SK-N-MC (cell line): ENCODE results near the gene ZCCHC2.

Source experiments
- DNase-seq: peaks from one replicate; pipeline ENCODE4 v3.0.0-alpha.2; 2011; ENCODE audit warnings: low read depth, low spot score
- H3K27ac ChIP-seq: fragments of 200-600 bp; sonication (generic); 2 replicates; pipeline ENCODE4 v1.5.1; 2016; ENCODE audit warnings: mixed run types
- H3K36me3 ChIP-seq: fragments of 200-600 bp; sonication (generic); 2 replicates; pipeline ENCODE4 v1.6.1; 2017; ENCODE audit warnings: antibody characterized with exemption, low read length, mixed read lengths; ENCODE audit not compliant: insufficient read depth
- H3K4me3 ChIP-seq: fragments of 200-600 bp; sonication (generic); 2 replicates; pipeline ENCODE4 v1.5.1; 2016
- H3K9ac ChIP-seq: fragments of 200-600 bp; sonication (generic); 2 replicates; pipeline ENCODE4 v1.8.0; 2017; ENCODE audit warnings: mixed run types, mixed read lengths; ENCODE audit not compliant: insufficient read length
- H3K9me3 ChIP-seq: fragments of 200-600 bp; sonication (generic); 2 replicates; pipeline ENCODE4 v1.6.1; 2017; ENCODE audit warnings: low read depth, mild to moderate bottlenecking, antibody characterized with exemption, low read length, moderate library complexity, mixed read lengths
- EZH2 ChIP-seq: fragments of 200-600 bp; sonication (generic); IDR thresholded peaks from one replicate; pipeline ENCODE4 v1.6.1; 2017; ENCODE audit warnings: antibody characterized with exemption
- FOXP2 ChIP-seq: optimal IDR thresholded peaks from 2 replicates; pipeline ENCODE3; 2011; ENCODE audit warnings: mild to moderate bottlenecking, moderate library complexity; ENCODE audit not compliant: insufficient read depth; ENCODE audit errors: extremely low read length, control extremely low read depth
- POLR2AphosphoS5 ChIP-seq: IDR thresholded peaks from 2 replicates; pipeline ENCODE4 v1.6.1; 2012; ENCODE audit warnings: mild to moderate bottlenecking, low read depth, low read length, borderline replicate concordance

The ZCCHC2 gene

DNA sequence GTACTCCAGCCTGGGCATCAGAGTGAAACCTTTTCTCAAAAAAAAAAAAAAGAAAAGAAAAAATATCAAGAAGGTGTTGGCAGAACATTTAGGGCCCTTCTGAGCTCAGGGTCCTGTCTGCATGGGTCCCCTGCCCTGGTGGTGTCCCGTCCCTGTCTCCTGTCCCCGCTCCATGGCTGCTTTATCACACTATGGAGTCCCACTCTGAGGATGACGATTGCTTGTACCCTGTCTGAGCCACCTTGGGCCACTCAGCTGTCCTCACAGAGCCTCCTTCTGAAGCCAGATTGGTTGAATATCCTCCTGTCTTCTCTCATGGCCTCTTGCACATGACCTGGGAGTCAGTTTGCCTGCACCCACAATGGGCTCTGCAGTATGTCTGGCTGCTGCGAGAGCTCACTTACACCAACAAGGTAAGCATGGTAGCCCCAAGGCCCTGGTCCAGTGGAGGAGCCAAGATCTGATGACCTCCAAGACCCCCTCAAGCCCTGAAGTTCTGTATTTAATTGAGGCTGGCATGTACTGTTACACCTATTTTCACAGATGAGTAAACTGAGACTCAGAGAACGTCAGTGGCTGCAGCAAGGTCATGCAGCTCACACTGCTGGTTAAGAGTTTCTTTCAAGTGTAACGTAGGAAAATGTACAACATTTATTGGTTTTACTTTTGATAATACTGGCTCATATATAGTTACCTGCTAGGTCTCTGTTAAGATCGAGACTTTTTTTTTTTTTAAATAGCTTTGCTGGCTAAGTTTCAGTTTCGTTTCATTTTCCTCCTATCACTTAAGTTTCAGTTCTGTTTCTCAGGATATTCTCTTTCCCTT, 16.9 kb upstream of the ZCCHC2 start:
- TF ChIP-seq EZH2 (no peak), FOXP2 (no peak), POLR2AphosphoS5 (no peak)
- Histone ChIP-seq H3K36me3 (no peaks in the 10 kb centered on the region), H3K9ac (no peak overlapping the region), H3K4me3 (no peak overlapping the region), H3K27ac (no peak overlapping the region), H3K9me3 (no peaks in the 10 kb centered on the region)
- no peak for DNase-seq

DNA sequence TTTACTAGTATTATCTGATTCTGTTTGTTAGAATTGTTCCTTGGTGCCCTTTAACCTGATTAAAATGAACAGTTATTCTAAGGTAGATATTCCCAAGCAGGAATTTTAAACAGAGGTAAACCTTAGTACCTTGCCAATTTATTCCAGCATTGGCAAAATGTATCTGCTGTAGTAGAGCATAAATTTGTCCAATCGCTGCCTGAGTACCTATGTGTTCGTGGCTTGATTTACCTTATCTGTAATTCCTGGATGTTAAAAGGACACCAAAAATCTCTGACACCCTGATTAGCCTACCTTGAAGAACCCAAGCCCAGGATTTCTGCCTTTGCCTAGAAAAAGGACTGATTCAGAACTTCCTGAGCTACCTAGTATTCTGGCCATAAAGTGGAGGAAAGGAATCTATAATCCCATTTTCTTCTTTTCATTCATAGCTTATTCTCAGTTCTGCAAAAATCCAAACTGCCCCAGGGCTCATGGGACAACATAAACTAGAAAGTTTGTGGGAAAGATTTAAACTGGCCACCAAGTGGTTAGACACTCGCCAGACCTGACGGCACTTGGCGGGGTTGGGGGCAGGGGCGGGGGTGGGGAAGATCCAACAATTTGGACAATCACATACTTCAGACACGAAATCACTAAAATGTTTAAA, 16.2 kb upstream of the ZCCHC2 start:
- Histone ChIP-seq H3K27ac (no peak overlapping the region), H3K4me3 (no peak overlapping the region), H3K9ac (no peak overlapping the region), H3K36me3 (no peaks in the 10 kb centered on the region), H3K9me3 (no peaks in the 10 kb centered on the region)
- TF ChIP-seq EZH2 (no peak), POLR2AphosphoS5 (no peak), FOXP2 (no peak)
- DNase-seq, result no peak

DNA sequence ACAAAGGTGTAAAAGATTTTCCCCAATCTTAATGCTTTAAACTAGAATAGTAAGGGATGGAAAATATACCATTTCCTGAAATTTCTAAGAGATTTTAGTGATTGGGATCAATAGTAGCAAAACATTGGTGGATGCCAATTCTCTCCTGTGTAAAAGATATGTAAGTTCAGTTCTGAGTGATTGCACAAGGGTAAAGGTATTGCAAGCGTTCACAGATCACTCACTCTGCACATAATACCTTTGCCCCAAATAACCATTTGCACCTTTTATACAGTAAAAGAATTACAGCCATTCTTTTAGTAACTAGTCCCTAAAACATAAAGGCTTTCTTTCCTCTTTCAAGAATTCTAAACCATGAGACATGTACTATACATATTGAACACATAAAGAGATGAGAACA, 13.0 kb upstream of the ZCCHC2 start:
- no peaks in the 10 kb centered on the region for H3K9me3 ChIP-seq
- TF ChIP-seq POLR2AphosphoS5, result no peak
- no peak for TF ChIP-seq FOXP2
- no peak for DNase-seq
- H3K27ac ChIP-seq, result no peak overlapping the region
- no peak overlapping the region for H3K4me3 ChIP-seq
- H3K9ac ChIP-seq, result no peak overlapping the region
- no peaks in the 10 kb centered on the region for H3K36me3 ChIP-seq

DNA sequence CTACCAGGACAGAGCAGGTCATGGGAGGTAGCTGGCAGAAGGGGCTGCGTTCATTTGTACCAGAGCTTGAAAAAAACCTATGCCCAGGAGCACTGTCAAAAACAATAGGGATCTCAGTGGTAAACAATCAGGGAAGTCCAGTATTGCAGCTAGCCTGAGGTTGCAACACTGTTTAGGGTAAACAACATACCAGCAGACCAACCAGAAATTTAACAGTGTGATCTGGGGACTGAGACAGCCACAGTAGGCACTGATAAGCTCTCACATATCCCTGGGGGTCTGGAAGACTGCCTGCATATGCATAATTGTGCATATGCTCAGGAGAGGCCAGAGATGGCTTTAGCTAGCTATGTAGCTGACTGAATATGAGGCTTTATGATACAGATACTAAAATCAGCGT, 12.0 kb upstream of the ZCCHC2 start:
- Histone ChIP-seq H3K27ac (no peak overlapping the region), H3K9me3 (no peaks in the 10 kb centered on the region), H3K36me3 (no peaks in the 10 kb centered on the region), H3K4me3 (no peak overlapping the region), H3K9ac (no peak overlapping the region)
- TF ChIP-seq FOXP2, result no peak
- no peak for TF ChIP-seq EZH2
- TF ChIP-seq POLR2AphosphoS5, result no peak
- no peak for DNase-seq

DNA sequence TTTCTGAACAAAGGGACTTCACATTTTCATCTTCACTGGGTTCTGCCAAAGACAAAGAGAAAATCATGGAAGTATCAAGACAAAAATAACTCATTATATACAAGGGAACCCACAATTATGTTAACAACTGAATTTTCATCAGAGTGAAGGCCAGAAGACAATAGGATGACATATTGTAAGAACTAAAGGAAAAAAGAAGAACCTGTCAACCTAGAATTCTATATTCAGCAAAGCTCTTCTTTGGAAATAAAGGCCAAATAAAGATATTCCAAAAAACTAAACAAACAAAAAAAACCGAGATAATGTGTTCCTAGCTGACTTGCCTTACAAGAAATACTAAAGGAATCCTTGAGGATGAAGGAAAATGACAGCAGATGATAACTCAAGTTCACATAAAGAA, 10.3 kb upstream of the ZCCHC2 start:
- no peak overlapping the region for H3K9ac ChIP-seq
- DNase-seq, result no peak
- no peaks in the 10 kb centered on the region for H3K36me3 ChIP-seq
- H3K9me3 ChIP-seq, result no peaks in the 10 kb centered on the region
- H3K27ac ChIP-seq, result no peak overlapping the region
- no peak overlapping the region for H3K4me3 ChIP-seq
- no peak for TF ChIP-seq EZH2
- TF ChIP-seq POLR2AphosphoS5, result no peak
- no peak for TF ChIP-seq FOXP2

DNA sequence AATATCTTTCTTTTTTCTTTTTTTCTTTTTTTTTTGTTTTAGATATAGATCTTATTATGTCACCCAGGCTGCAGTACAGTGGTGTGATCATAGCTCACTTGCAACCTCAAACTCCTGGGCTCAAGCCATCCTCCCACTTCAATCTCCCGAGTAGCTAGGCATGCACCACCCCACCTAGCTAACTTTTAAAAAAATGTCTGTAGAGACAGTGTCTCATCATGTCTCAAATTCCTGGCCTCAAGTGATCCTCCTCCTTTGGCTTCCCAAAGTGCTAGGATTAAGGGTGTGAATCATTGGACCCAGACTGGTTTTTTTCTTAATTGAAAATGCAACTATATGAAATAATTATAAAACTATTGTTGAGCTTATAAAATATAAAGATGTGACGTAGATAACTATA, 9.8 kb upstream of the ZCCHC2 start:
- TF ChIP-seq POLR2AphosphoS5, result no peak
- TF ChIP-seq EZH2, result no peak
- TF ChIP-seq FOXP2, result no peak

DNA sequence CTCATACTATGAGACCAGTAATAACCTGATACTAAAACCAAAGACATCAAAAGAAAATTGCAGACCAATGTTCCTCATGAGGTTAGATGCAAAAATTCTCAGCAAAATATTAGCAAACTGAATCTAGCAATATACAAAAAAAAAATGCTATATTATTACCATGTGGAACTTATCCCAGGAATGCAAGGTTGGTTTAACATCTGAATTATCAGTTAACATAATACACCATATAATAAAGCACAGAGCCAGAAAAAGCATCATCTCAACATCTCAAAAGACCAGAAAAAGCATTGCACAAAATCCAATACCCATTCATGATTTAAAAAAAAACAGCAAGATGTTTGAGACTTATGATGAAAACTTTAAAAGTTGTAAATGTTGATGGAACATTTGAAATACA, 8.3 kb upstream of the ZCCHC2 start:
- no peak for DNase-seq
- Histone ChIP-seq H3K36me3 (no peaks in the 10 kb centered on the region), H3K4me3 (no peak overlapping the region), H3K9ac (no peak overlapping the region), H3K9me3 (no peaks in the 10 kb centered on the region), H3K27ac (no peak overlapping the region)
- TF ChIP-seq POLR2AphosphoS5 (no peak), FOXP2 (no peak), EZH2 (no peak)

More for the DNA sequence above, 9.8 kb upstream of the ZCCHC2 start:
- H3K9me3 ChIP-seq, result no peaks in the 10 kb centered on the region
- no peak overlapping the region for H3K9ac ChIP-seq
- H3K36me3 ChIP-seq, result no peaks in the 10 kb centered on the region
- no peak overlapping the region for H3K4me3 ChIP-seq
- no peak overlapping the region for H3K27ac ChIP-seq
- DNase-seq, result no peak

DNA sequence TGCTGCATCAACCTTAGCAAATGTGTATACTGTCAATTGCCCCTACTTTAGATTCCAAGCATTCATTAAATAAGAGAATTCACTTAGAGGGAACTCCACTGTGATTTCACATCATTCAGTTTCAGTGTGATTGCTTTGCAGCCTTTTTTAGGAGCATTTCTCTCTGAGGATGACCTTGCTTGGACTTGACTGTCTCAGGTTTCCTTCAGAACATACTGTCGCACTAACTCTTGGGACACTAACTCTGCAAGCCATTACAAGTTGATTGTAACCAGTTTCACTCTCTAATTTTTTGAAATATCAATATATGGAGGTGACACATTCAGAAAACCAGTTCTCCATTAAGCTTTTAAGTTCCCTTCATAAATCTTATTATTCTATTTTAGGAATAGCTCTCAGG, 6.6 kb upstream of the ZCCHC2 start:
- H3K9me3 ChIP-seq, result no peaks in the 10 kb centered on the region
- no peak for DNase-seq
- no peak overlapping the region for H3K9ac ChIP-seq
- TF ChIP-seq FOXP2 (no peak), POLR2AphosphoS5 (no peak), EZH2 (no peak)
- no peak overlapping the region for H3K27ac ChIP-seq
- no peak overlapping the region for H3K4me3 ChIP-seq
- H3K36me3 ChIP-seq, result no peaks in the 10 kb centered on the region
